ENCODE results near the gene FOXA3. TPM values are rescaled to one million over a fixed set of nuclear protein-coding genes. Genes with fewer than 3 reads are reported as not detected.

Gene FOXA3
- total RNA-seq, 1 donor from 2014 or later, result not detected

- no peak for DNase-seq (ENCODE audit: low read depth in 2 of 2)
Observed at GRCh38 chr19:45872095-45872919, 8.2 kb downstream of the FOXA3 start.

- DNase-seq (ENCODE audit: low read depth in 2 of 2), result no peak
Observed at GRCh38 chr19:45873219-45873772, 9.2 kb downstream of the FOXA3 start.

GRCh38 chr19:45874620-45874966 is 10.5 kb downstream of the FOXA3 start:
- no peak for DNase-seq (ENCODE audit: low read depth in 2 of 2)

- no peak for DNase-seq (ENCODE audit: low read depth in 2 of 2)
Observed at GRCh38 chr19:45876161-45876410, 12.0 kb downstream of the FOXA3 start.

- DNase-seq (ENCODE audit: low read depth in 2 of 2), result peak; percentile 15 to 60
Observed at GRCh38 chr19:45876411-45877197, 12.5 kb downstream of the FOXA3 start.

- DNase-seq (ENCODE audit: low read depth in 2 of 2), result no peak
Observed at GRCh38 chr19:45878043-45878794, 14.1 kb downstream of the FOXA3 start.

GRCh38 chr19:45879055-45879454 is 14.9 kb downstream of the FOXA3 start:
- no peak for DNase-seq (ENCODE audit: low read depth in 2 of 2)

GRCh38 chr19:45879971-45880370 is 15.8 kb downstream of the FOXA3 start:
- DNase-seq (ENCODE audit: low read depth in 2 of 2), result no peak

- no peak for DNase-seq (ENCODE audit: low read depth in 2 of 2)
Observed at GRCh38 chr19:45881082-45881908, 17.2 kb downstream of the FOXA3 start.

- DNase-seq (ENCODE audit: low read depth in 2 of 2), result no peak
Observed at GRCh38 chr19:45881909-45882528, 17.9 kb downstream of the FOXA3 start.

GRCh38 chr19:45882652-45883585 is 18.8 kb downstream of the FOXA3 start:
- DNase-seq (ENCODE audit: low read depth in 2 of 2), result peak; percentile 75 to 89

- DNase-seq (ENCODE audit: low read depth in 2 of 2), result no peak
Observed at GRCh38 chr19:45883586-45883880, 19.4 kb downstream of the FOXA3 start.

- no peak for DNase-seq (ENCODE audit: low read depth in 2 of 2)
Observed at GRCh38 chr19:45883881-45884681, 20.0 kb downstream of the FOXA3 start.

- DNase-seq (ENCODE audit: low read depth in 2 of 2), result no peak
Observed at GRCh38 chr19:45884682-45885555, 20.8 kb downstream of the FOXA3 start.

GRCh38 chr19:45885556-45886426 is 21.7 kb downstream of the FOXA3 start, which contains the start of gene IRF2BP1:
TSS of gene IRF2BP1 (minus strand) at chr19:45886141. CDS start at chr19:45885774, 367 bp downstream.
- DNase-seq (ENCODE audit: low read depth in 2 of 2), result peak; percentile 81 to 95

- peak; percentile 87 to 93 for DNase-seq (ENCODE audit: low read depth in 2 of 2)
Observed at GRCh38 chr19:45886427-45887199, 22.5 kb downstream of the FOXA3 start.

Measured in dermis microvascular lymphatic vessel endothelial cell (primary cell).